Activated CD4-positive, alpha-beta T cell treated with anti-CD3 and anti-CD28 coated beads, Interleukin-2, amount 10 ng/mL, durations not matched to agents 7 days and 5 days (primary cell): ENCODE results near the gene ZNF420. TPM values are rescaled to one million over a fixed set of nuclear protein-coding genes. Genes with fewer than 3 reads are reported as not detected.
"Not testable (repeated sequence)": the region's sequence is repeated elsewhere in the genome, so short reads cannot be mapped to it uniquely, and the experiment has no call there.

Experiments used
- CTCF ChIA-PET: fragments of 350-600 bp; sonication (Branson Sonifier 250); formaldehyde crosslinking; loops from one replicate; lab custom pipeline; 2021; ENCODE audit warnings: antibody characterized with exemption; lab: Charles Lee
- POLR2A ChIA-PET: fragments of 350-600 bp; sonication (Branson Sonifier 250); formaldehyde crosslinking; loops from one replicate; lab custom pipeline; 2021; ENCODE audit warnings: antibody characterized with exemption; lab: Charles Lee
- DNase-seq: peaks from one replicate; pipeline ENCODE4 v3.0.0-alpha.2; 2020
- H3K27ac Mint-ChIP-seq: one replicate; pipeline ENCODE4 v1.8.0; 2021; ENCODE audit warnings: mild to moderate bottlenecking, moderate library complexity, mixed read lengths
- H3K27me3 Mint-ChIP-seq: one replicate; pipeline ENCODE4 v1.8.0; 2021; ENCODE audit warnings: mixed read lengths
- H3K36me3 Mint-ChIP-seq: one replicate; pipeline ENCODE4 v1.8.0; 2021; ENCODE audit warnings: low read depth, mixed read lengths
- H3K4me1 Mint-ChIP-seq: one replicate; pipeline ENCODE4 v1.8.0; 2021; ENCODE audit warnings: mixed read lengths
- H3K4me3 Mint-ChIP-seq: one replicate; pipeline ENCODE4 v1.8.0; 2021; ENCODE audit warnings: mild to moderate bottlenecking, moderate library complexity, mixed read lengths
- H3K9me3 Mint-ChIP-seq: one replicate; pipeline ENCODE4 v1.8.0; 2021; ENCODE audit warnings: mixed read lengths
- total RNA-seq, 2 experiments: library from RNA; stranded (reverse); gene quantifications; one replicate each; pipeline ENCODE4 v1.2.3, GENCODE V29; 2021

ZNF420 gene
- 10 to 100 TPM; 10.3 to 14.3 TPM for total RNA-seq

DNA sequence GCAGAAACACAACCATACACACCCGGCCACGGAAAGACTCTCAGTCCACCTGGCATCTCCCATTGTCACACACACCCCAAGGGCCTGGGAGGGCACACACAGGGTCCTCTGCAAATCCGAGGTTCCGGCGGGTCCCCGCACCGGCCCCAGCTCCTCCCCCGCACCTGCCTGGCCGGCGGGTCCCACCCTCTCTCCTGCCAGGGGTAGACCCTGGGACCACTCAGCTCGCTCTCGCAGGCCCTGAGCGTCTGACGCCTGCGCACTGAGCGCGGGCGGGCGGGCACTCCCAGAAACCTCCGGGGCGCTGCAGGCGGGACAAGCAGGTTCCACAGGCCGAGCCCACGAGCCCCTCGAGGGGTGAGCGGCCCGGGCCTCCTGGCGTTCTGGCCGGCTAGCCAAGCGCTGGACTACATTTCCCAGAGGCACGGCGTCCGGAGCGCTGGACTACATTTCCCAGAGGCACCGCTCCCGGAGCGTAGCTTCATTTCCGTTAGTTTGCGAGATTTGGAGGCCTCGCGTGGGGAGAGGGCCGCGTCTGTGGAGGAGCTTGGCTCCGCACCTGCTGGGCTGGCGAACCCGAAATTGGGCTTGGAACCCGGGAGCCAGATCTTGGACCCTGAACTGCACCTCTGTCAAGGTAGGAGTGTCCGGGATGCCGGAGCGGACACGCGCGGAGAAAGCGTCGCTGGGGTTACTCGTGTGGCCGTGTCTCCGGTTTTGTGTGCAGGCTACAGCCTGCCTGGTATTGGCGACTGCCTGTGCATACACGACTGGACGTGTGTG is at the start of gene ZNF420:
Gene ZNF420 (plus strand): TSS at position 500 of the 783 bp plus-strand sequence. CDS start 10,686 bp downstream, outside the sequence.
- peak; percentile 93 for DNase-seq
- H3K4me1 Mint-ChIP-seq, result peaks cover 27% of the 10 kb centered on the region
- POLR2A ChIA-PET, result interaction anchor here (0.9 kb wide), 1 partner anchor 293 kb away, joined by 3 read pairs; the partner anchor contains the start of gene ZNF527
- H3K4me3 Mint-ChIP-seq, result peak within 1 kb of the TSS; percentile 87
- CTCF ChIA-PET, result interaction anchor here (0.6 kb wide), 1 partner anchor 728 kb away, joined by 3 read pairs; no protein-coding TSS in a partner anchor
- peaks cover 36% of the 10 kb centered on the region for H3K36me3 Mint-ChIP-seq
- H3K27ac Mint-ChIP-seq, result peak within 1 kb of the TSS; percentile 97
- H3K9me3 Mint-ChIP-seq, result peaks cover 33% of the 10 kb centered on the region
- H3K27me3 Mint-ChIP-seq, result no peaks in the 10 kb centered on the region

DNA sequence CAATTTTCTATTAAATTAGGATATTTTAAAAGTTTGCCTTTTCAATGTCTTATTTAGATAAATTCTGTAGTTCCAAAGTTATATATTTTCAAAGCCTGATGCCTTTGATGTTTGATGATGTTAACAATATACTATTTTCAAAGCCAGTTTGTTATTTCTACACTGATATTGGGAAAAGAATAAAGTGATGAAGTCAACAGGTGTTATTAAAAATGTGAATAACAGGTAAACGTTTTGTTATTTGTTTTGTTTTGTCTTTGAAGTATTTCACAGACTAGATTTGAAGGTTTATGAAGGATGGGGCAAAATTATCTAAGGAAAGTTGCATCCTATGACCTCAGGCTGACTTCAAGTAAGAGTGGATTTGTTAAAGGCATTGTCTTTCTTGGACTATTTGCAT is 33.1 kb upstream of the ZNF420 start:
- Mint-ChIP-seq H3K27ac (no peak overlapping the region), H3K27me3 (no peaks in the 10 kb centered on the region), H3K36me3 (no peaks in the 10 kb centered on the region), H3K9me3 (peaks cover 30% of the 10 kb centered on the region), H3K4me1 (no peaks in the 10 kb centered on the region), H3K4me3 (no peak overlapping the region)
- POLR2A ChIA-PET, result no interaction called here
- CTCF ChIA-PET, result no interaction called here
- no peak for DNase-seq

DNA sequence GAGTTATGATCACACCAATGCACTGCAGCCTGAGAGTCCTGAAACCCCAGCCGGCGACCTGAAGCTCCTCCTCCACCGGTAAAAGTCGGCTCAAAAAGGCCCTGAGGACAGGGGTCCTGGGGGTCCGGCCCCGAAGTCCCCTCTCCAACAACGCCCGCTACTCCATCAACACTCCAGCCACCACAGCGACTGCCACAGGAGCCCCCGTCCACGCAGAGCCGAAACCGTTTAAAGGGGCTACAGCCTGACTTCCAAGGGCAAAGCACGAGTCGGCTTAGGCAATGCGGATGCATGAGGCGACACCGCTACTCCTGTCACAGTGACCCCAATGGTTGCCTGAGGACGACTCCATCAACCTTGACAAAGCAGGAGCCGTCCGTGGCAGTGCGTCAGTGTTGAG is 22.9 kb upstream of the ZNF420 start:
- Mint-ChIP-seq H3K4me1 (no peaks in the 10 kb centered on the region), H3K27ac (no peak overlapping the region), H3K9me3 (peaks cover 51% of the 10 kb centered on the region), H3K36me3 (peaks cover 3% of the 10 kb centered on the region), H3K27me3 (no peaks in the 10 kb centered on the region), H3K4me3 (no peak overlapping the region)
- ChIA-PET CTCF (no interaction called here), POLR2A (no interaction called here)
- DNase-seq, result no peak

DNA sequence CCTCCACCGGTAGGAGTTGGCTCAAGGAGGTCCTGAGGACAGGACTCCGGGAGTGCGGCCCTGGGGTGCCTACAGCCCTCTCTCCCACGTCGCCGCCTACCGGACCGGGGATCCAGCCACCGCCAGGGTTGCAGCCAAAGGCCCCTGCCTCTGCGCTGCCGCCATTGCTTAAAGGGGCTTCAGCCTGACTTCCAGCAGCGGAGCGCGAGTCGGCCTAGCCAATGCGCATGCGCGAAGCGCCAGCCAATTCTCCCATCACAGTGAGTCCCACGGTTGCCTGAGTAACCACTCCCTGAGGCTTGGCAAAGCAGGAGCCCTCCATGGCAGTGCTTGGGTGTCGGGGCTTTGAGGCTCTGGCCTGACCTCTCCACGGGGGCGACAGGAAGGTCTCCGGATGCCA is 21.5 kb upstream of the ZNF420 start:
- Mint-ChIP-seq H3K9me3 (peaks cover 51% of the 10 kb centered on the region), H3K27me3 (no peaks in the 10 kb centered on the region), H3K4me1 (no peaks in the 10 kb centered on the region), H3K27ac (no peak overlapping the region), H3K36me3 (peaks cover 3% of the 10 kb centered on the region), H3K4me3 (no peak overlapping the region)
- ChIA-PET POLR2A (no interaction called here), CTCF (no interaction called here)
- DNase-seq, result no peak

DNA sequence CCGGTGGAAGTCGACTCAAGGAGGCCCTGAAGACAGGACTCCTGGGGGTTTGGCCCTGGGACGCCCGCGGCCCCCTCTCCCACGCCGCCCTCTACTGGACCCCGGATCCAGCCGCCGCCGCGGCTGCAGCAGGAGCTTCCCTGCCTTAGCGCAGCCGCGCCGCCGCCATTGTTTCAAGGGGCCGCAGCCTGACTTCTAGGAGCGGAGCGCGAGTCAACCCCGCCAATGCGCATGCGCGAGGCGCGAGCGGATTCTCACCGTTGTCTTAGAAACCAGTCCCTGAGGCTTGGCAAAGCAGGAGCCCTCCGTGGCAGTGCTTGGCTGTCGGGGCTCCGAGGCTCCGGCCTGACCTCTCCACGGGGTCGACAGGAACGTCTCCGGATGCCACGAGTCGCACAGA is 19.1 kb upstream of the ZNF420 start:
- CTCF ChIA-PET, result no interaction called here
- no peaks in the 10 kb centered on the region for H3K27me3 Mint-ChIP-seq
- H3K4me3 Mint-ChIP-seq, result no peak overlapping the region
- no peak overlapping the region for H3K27ac Mint-ChIP-seq
- no peak for DNase-seq
- H3K4me1 Mint-ChIP-seq, result no peaks in the 10 kb centered on the region
- H3K9me3 Mint-ChIP-seq, result peaks cover 57% of the 10 kb centered on the region
- H3K36me3 Mint-ChIP-seq, result peaks cover 3% of the 10 kb centered on the region
- POLR2A ChIA-PET, result no interaction called here

DNA sequence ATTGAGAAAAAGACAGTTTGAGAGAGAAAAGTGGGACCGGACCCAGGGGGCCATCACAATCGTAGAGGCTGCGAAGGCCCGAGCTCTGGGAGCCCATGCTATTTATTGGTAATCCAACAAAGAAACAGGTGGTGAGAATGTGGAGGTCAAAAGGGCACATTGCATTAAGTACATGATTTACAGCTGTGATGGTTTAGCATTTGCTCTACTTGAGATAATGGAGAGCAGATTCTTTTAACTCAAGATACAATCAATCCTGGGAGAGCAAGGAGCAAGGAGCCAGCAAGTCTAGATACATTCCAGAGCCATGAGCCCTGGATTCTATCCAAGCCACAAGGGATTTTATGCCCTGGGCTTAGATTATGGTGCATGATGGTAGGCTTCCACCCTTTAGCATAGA is 13.3 kb upstream of the ZNF420 start:
- H3K4me1 Mint-ChIP-seq, H3K27me3 Mint-ChIP-seq, H3K36me3 Mint-ChIP-seq, CTCF ChIA-PET, POLR2A ChIA-PET, H3K27ac Mint-ChIP-seq, H3K4me3 Mint-ChIP-seq, DNase-seq: not testable (repeated sequence)
- peaks cover 46% of the 10 kb centered on the region for H3K9me3 Mint-ChIP-seq

DNA sequence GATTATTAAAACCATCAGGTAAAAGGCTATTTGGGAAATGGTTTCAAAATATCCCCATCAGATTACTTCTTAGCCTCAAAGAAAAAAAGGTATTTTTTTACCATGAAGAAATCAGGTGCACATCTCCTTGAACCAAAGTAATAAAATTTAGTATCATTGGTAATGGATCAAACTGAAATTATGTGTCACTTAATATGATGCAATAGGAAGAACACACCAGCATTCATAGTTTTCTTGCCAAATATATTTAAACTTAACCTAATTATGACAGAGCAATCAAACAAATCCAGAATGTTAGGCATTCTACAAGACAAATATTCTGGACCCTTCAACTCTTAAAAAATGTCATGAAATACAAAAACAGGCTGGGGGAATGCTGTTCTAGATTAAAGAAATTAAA is 4.1 kb upstream of the ZNF420 start:
- CTCF ChIA-PET, result interaction anchor here (0.6 kb wide), 1 partner anchor 316 kb away, joined by 3 read pairs; no protein-coding TSS in a partner anchor
- POLR2A ChIA-PET, result no interaction called here
- Mint-ChIP-seq H3K27me3 (no peaks in the 10 kb centered on the region), H3K4me1 (peaks cover 17% of the 10 kb centered on the region), H3K4me3 (no peak overlapping the region), H3K27ac (no peak overlapping the region), H3K9me3 (peaks cover 32% of the 10 kb centered on the region), H3K36me3 (peaks cover 9% of the 10 kb centered on the region)
- DNase-seq, result no peak

DNA sequence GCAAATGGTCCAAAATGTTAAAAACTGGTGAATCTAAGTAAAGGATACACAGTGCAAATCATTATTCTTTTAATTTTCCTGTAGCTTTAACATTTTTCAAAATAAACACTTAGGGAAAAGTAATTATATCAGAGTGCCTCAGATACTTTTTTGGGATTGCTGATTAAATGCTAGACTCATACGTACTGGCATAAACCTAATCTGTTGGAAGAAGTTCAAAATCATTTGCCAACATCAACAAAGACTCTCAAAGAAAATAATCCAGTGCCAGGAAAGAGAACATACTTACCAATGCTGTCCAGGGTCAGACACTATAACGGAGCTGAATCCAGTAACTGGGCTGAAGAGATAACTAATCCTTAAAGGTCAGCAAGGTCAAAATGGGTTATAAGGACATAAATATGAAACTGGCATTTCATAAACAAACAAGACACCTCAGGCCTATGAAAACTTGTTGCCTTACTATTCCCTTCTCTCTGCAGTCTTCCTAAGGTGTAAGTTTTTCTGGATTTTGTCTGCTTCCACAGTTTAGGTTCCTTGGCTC is 3.3 kb upstream of the ZNF420 start:
- Mint-ChIP-seq H3K4me3 (no peak overlapping the region), H3K9me3 (peaks cover 27% of the 10 kb centered on the region), H3K4me1 (peaks cover 23% of the 10 kb centered on the region), H3K27me3 (no peaks in the 10 kb centered on the region), H3K27ac (no peak overlapping the region), H3K36me3 (peaks cover 9% of the 10 kb centered on the region)
- POLR2A ChIA-PET, result no interaction called here
- CTCF ChIA-PET, result interaction anchor here (0.6 kb wide), 1 partner anchor 315 kb away, joined by 3 read pairs; no protein-coding TSS in a partner anchor
- DNase-seq, result no peak

DNA sequence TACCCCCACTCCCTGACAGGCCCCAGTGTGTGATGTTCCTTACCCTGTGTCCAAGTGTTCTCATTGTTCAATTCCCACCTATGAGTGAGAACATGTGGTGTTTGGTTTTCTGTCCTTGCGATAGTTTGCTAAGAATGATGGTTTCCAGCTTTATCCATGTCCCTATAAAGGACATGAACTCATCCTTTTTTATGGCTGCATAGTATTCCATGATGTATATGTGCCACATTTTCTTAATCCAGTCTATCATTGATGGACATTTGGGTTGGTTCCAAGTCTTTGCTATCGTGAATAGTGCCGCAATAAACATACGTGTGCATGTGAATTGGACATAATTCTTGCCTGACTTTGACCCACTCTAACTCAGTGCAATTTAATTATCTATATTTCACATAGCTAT is 1.7 kb upstream of the ZNF420 start:
- CTCF ChIA-PET, H3K27me3 Mint-ChIP-seq, DNase-seq, POLR2A ChIA-PET, H3K27ac Mint-ChIP-seq, H3K4me3 Mint-ChIP-seq: not testable (repeated sequence)
- H3K4me1 Mint-ChIP-seq, result peaks cover 27% of the 10 kb centered on the region
- H3K36me3 Mint-ChIP-seq, result peaks cover 23% of the 10 kb centered on the region
- peaks cover 31% of the 10 kb centered on the region for H3K9me3 Mint-ChIP-seq

DNA sequence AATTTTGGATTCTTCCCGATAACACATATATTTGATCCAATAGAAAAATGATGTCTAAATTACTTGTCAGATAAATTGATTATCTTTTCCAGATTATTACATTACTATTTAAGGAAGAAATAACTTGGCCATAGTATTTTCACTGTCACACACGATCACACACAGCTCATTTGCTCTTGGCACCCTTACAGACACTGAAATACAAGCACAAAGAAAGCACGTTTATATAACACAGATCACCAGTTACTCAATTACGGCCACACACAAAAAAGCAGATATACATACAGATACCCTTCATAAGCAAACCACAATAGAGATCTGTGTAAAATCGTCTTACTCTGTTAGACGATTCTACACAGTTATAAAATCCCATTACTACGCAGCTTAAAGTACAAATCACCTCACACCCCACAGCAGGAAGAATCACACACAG is 716 bp upstream of the ZNF420 start:
- peaks cover 32% of the 10 kb centered on the region for H3K9me3 Mint-ChIP-seq
- H3K27ac Mint-ChIP-seq, result peak overlapping the region; percentile 97
- peaks cover 32% of the 10 kb centered on the region for H3K36me3 Mint-ChIP-seq

DNA sequence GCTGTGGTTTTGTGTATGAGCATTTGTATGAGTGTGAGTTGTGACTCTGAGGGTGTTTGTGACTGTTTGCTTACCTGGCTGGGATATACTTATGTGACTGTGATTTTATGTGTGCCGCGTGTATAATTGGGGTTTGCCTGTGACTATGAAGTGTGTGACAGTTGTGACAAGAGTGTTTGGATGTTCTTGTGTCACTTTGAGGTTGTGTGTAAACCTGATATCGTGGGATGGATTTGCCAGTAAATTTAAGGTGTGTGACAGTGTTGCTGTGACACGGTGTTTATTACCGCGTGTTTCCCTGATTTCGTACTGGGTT is 442 bp downstream of the ZNF420 start:
- Mint-ChIP-seq H3K4me1 (peaks cover 27% of the 10 kb centered on the region), H3K27me3 (no peaks in the 10 kb centered on the region), H3K9me3 (peaks cover 36% of the 10 kb centered on the region), H3K4me3 (peak overlapping the region; percentile 87), H3K27ac (peak overlapping the region; percentile 97), H3K36me3 (peaks cover 39% of the 10 kb centered on the region)
- ChIA-PET POLR2A (interaction anchor here (0.9 kb wide), 1 partner anchor 292 kb away, joined by 3 read pairs; the partner anchor contains the start of gene ZNF527), CTCF (no interaction called here)
- no peak for DNase-seq

More for the DNA sequence above, 716 bp upstream of the ZNF420 start:
- Mint-ChIP-seq H3K27me3 (no peaks in the 10 kb centered on the region), H3K4me1 (peaks cover 27% of the 10 kb centered on the region), H3K4me3 (peak overlapping the region; percentile 87)
- CTCF ChIA-PET, result no interaction called here
- DNase-seq, result no peak
- POLR2A ChIA-PET, result no interaction called here

DNA sequence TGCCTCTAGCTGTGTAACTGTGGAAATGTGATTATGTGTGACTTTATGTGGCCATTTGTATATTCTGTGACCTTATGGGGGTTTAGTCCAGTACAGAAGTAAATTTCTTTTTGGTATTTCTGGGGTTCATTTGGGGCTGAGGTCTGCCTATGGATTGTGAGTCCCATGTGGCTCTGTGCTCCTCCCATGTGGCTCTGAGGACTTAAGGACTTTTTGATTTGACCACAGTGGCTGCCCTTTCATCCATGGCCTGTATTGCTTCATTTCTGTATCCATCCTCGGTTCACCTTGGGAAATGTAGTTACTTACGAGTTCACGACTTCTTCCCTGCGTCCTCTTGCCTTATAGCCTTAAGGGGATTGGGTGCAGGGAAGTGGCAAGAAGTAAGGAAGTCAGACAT is 1.0 kb downstream of the ZNF420 start:
- Mint-ChIP-seq H3K4me1 (peaks cover 27% of the 10 kb centered on the region), H3K36me3 (peaks cover 39% of the 10 kb centered on the region), H3K27ac (peak overlapping the region; percentile 97), H3K27me3 (no peaks in the 10 kb centered on the region), H3K9me3 (peaks cover 38% of the 10 kb centered on the region), H3K4me3 (peak overlapping the region; percentile 87)
- ChIA-PET CTCF (no interaction called here), POLR2A (no interaction called here)
- no peak for DNase-seq

DNA sequence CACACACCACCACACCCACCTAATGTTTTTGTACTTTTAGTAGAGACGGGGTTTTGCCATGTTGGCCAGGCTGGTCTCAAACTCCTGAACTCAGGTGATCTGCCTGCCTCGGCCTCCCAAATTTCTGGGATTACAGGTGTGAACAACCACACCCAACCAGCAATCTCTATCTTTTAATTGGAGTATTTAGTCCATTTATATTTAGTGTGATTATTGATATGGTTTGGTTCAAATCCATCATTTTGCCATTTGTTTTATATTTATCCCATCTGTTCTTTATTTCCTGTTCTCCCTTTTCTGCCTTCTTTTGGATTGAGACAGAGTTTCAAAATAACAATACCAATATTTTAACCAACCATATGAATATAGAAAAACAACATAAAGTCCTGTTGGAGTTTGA is 4.1 kb downstream of the ZNF420 start:
- H3K9me3 Mint-ChIP-seq, result peaks cover 43% of the 10 kb centered on the region
- no peak overlapping the region for H3K4me3 Mint-ChIP-seq
- POLR2A ChIA-PET, result no interaction called here
- CTCF ChIA-PET, result no interaction called here
- peaks cover 25% of the 10 kb centered on the region for H3K4me1 Mint-ChIP-seq
- DNase-seq, result no peak
- H3K36me3 Mint-ChIP-seq, result peaks cover 55% of the 10 kb centered on the region
- no peaks in the 10 kb centered on the region for H3K27me3 Mint-ChIP-seq
- H3K27ac Mint-ChIP-seq, result no peak overlapping the region
